Liver (tissue), 9 donors: ENCODE data around the gene PAPOLA. TPM values are rescaled to one million over a fixed set of nuclear protein-coding genes. Genes with fewer than 3 reads are reported as not detected.

ENCODE experiments used
- DNase-seq: peaks from one replicate; pipeline ENCODE4 v3.0.0-alpha.2; 2017; ENCODE audit warnings: low spot score
- H3K27ac ChIP-seq, 2 donors: one replicate each; pipeline ENCODE4 v1.7.0; 2013; ENCODE audit warnings: inconsistent platforms in 2 of 2, low read length in 2 of 2, control low read depth in 1 of 2, low read depth in 1 of 2, mild to moderate bottlenecking in 1 of 2
- H3K27me3 ChIP-seq, 4 donors: one replicate each; pipeline versions ENCODE4 v1.6.1 to v1.7.0; 2013; ENCODE audit warnings: low read length in 3 of 4, inconsistent platforms in 1 of 4, mild to moderate bottlenecking in 1 of 4, moderate library complexity in 1 of 4; ENCODE audit not compliant: control insufficient read depth in 4 of 4, insufficient read depth in 4 of 4
- H3K36me3 ChIP-seq, 4 donors: one replicate each; pipeline versions ENCODE4 v1.6.1 to v1.7.0; 2013; ENCODE audit warnings: low read length in 3 of 4, mild to moderate bottlenecking in 3 of 4, low read depth in 1 of 4, moderate library complexity in 1 of 4; ENCODE audit not compliant: control insufficient read depth in 4 of 4, insufficient read depth in 3 of 4
- H3K4me1 ChIP-seq, 4 donors: one replicate each; pipeline versions ENCODE4 v1.6.1 to v1.7.0; 2013; ENCODE audit warnings: low read length in 3 of 4, mild to moderate bottlenecking in 3 of 4, moderate library complexity in 1 of 4; ENCODE audit not compliant: control insufficient read depth in 4 of 4, insufficient read depth in 4 of 4
- H3K4me3 ChIP-seq, 3 donors: one replicate each; pipeline versions ENCODE4 v1.6.1 to v1.7.0; 2013; ENCODE audit warnings: low read length in 3 of 3, control low read depth in 1 of 3, low read depth in 1 of 3, mild to moderate bottlenecking in 1 of 3
- H3K9ac ChIP-seq, 2 donors: one replicate each; pipeline ENCODE4 v1.7.0; 2013; ENCODE audit warnings: low read length in 2 of 2, mild to moderate bottlenecking in 2 of 2, moderate library complexity in 2 of 2, control low read depth in 1 of 2, low read depth in 1 of 2
- H3K9me3 ChIP-seq, 4 donors: one replicate each; pipeline versions ENCODE4 v1.6.1 to v1.7.0; 2013; ENCODE audit warnings: low read length in 3 of 4; ENCODE audit not compliant: control insufficient read depth in 4 of 4
- ATF3 ChIP-seq: IDR thresholded peaks from 2 replicates; pipeline ENCODE4 v1.6.1; 2016; ENCODE audit warnings: antibody characterized with exemption
- EGR1 ChIP-seq, 2 donors: IDR thresholded peaks; 2 replicates each; pipeline ENCODE4 v1.6.1; 2016 to 2018; ENCODE audit warnings: antibody characterized with exemption in 2 of 2, low read depth in 2 of 2
- FOXA1 ChIP-seq: IDR thresholded peaks from 2 replicates; pipeline ENCODE4 v1.6.1; 2016; ENCODE audit warnings: antibody characterized with exemption
- FOXA2 ChIP-seq: IDR thresholded peaks from 2 replicates; pipeline ENCODE4 v1.6.1; 2016; ENCODE audit warnings: antibody characterized with exemption
- GABPA ChIP-seq, 2 donors: IDR thresholded peaks in 1 of 2; conservative IDR thresholded peaks in 1 of 2; 2 replicates each; pipeline ENCODE4 v1.6.1; 2016; ENCODE audit warnings: antibody characterized with exemption in 2 of 2, mild to moderate bottlenecking in 1 of 2, moderate library complexity in 1 of 2
- HNF4A ChIP-seq, 2 donors: conservative IDR thresholded peaks; 2 replicates each; pipeline ENCODE4 v1.6.1; 2016; ENCODE audit warnings: antibody characterized with exemption in 2 of 2, mild to moderate bottlenecking in 2 of 2
- JUND ChIP-seq, 2 donors: IDR thresholded peaks; 2 replicates each; pipeline ENCODE4 v1.6.1; 2016; ENCODE audit warnings: antibody characterized with exemption in 2 of 2
- MAX ChIP-seq: IDR thresholded peaks from 2 replicates; pipeline ENCODE4 v1.6.1; 2016; ENCODE audit warnings: antibody characterized with exemption
- NR2F2 ChIP-seq: IDR thresholded peaks from 2 replicates; pipeline ENCODE4 v1.6.1; 2016; ENCODE audit warnings: antibody characterized with exemption
- RAD21 ChIP-seq, 2 donors: IDR thresholded peaks; 2 replicates each; pipeline ENCODE4 v1.6.1; 2016; ENCODE audit warnings: antibody characterized with exemption in 2 of 2, mild to moderate bottlenecking in 2 of 2
- RXRA ChIP-seq, 2 donors: IDR thresholded peaks; 2 replicates each; pipeline ENCODE4 v1.6.1; 2017 to 2018; ENCODE audit warnings: antibody characterized with exemption in 2 of 2, mild to moderate bottlenecking in 1 of 2
- SP1 ChIP-seq: IDR thresholded peaks from 2 replicates; pipeline ENCODE4 v1.6.1; 2018; ENCODE audit warnings: antibody characterized with exemption, mild to moderate bottlenecking
- TAF1 ChIP-seq: conservative IDR thresholded peaks from 2 replicates; pipeline ENCODE4 v1.6.1; 2016; ENCODE audit warnings: antibody characterized with exemption, mild to moderate bottlenecking
- ZBTB33 ChIP-seq: IDR thresholded peaks from 2 replicates; pipeline ENCODE4 v1.6.1; 2016; ENCODE audit warnings: antibody characterized with exemption
- WGBS: extraction: QIAGEN DNeasy Blood & Tissue Kit; methylation state at CpG from one replicate; pipeline ENCODE4 v1.1.7; 2013; 5-methylcytosine and 5-hydroxymethylcytosine counted together
- polyA plus RNA-seq, 2 donors: library from polyadenylated mRNA; stranded (reverse) in 1 of 2; unstranded in 1 of 2; fragments of 200-250 nt in 1 of 2; fragments of >200 nt in 1 of 2; fragmentation: Nextera tagmentation in 1 of 2; extraction: Ambion mirVana in 1 of 2; gene quantifications; one replicate each; pipeline versions ENCODE4 v1.2.1 to v1.2.3, GENCODE V29; 2013 to 2015
- total RNA-seq, 2 donors: library from RNA; depleted of rRNA; stranded (reverse); fragments of >200 nt; gene quantifications; one replicate each; pipeline ENCODE4 v1.2.3, GENCODE V29; 2014
- TF ChIP-seq, protein P1 (sequence below): IDR thresholded peaks from 2 replicates; pipeline ENCODE4 v1.6.1; 2016; ENCODE audit warnings: antibody characterized with exemption, mild to moderate bottlenecking
- TF ChIP-seq, protein P2 (sequence below): fragments of 150-350 bp; IDR thresholded peaks from 2 replicates; pipeline ENCODE4 v1.5.1; 2017; ENCODE audit warnings: improper control_type of control experiment, low read depth, low read length; ENCODE audit not compliant: missing input control
- donor health status: healthy.
- donor health status: healthy.
- donor health status: healthy.
- donor health status: healthy.
- donor health status: healthy.

The PAPOLA gene
- total and polyA plus RNA-seq, 4 donors: 29.4 to 107 (median 71.6) TPM

DNA sequence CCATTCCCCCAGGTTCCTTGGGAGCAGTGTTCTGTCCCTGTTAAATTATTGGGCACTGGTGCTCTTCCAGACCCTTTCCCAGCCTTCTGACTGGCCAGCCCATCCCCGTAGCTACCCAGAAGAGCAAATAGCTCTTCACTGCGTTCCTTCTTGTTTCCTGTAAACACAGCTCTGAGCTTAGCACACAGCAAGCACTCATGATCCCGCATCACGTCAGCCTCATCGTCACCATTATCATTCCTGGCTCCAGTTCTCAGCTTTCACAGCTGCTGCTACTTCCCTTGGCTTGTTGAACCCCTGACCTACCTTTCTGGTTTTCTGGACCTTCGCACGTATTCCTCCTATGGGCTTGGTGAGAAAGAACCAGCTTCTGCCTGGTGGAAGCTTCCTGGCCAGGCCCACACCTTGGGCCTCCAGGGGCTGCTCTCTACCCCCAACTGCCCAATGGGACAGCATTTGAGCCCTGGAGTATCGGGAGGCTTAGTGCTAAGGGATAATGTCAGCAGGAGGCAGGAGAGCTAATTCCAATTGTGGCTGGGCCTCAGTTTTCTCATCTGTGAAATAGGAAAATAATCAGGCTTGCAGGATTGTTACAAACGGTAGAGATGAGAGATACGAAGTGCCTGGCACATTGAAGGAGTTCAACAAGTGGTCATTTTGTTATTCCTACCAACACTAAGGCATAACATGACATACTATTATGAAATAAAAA lies 22.6 kb upstream of the PAPOLA start:
- no peak for DNase-seq
- Histone ChIP-seq H3K9ac (no peak overlapping the region), H3K27ac (no peak overlapping the region), H3K9me3 (peaks cover 0 to 1% (median 0%) of the 10 kb centered on the region in 4 donors), H3K4me1 (no peaks in the 10 kb centered on the region), H3K4me3 (no peak overlapping the region), H3K36me3 (no peaks in the 10 kb centered on the region), H3K27me3 (no peaks in the 10 kb centered on the region)
- 87% methylated on average over 10 of the region's 10 CpGs for WGBS
- TF ChIP-seq FOXA1 (no peak), ATF3 (no peak), MAX (no peak), HNF4A (conservative IDR thresholded peaks at IDR 0.05) (no peak), GABPA (IDR thresholded peaks at IDR 0.05 in 1 of 2, conservative IDR thresholded peaks at IDR 0.05 in 1 of 2) (no peak), JUND (IDR thresholded peaks at IDR 0.05) (no peak), FOXA2 (no peak), TAF1 (no peak), RXRA (IDR thresholded peaks at IDR 0.05) (no peak), ZBTB33 (no peak), EGR1 (IDR thresholded peaks at IDR 0.05; ENCODE audit: low read depth in 2 of 2) (no peak), SP1 (no peak), NR2F2 (no peak), RAD21 (IDR thresholded peaks at IDR 0.05) (no peak)
- TF ChIP-seq, protein P1, sequence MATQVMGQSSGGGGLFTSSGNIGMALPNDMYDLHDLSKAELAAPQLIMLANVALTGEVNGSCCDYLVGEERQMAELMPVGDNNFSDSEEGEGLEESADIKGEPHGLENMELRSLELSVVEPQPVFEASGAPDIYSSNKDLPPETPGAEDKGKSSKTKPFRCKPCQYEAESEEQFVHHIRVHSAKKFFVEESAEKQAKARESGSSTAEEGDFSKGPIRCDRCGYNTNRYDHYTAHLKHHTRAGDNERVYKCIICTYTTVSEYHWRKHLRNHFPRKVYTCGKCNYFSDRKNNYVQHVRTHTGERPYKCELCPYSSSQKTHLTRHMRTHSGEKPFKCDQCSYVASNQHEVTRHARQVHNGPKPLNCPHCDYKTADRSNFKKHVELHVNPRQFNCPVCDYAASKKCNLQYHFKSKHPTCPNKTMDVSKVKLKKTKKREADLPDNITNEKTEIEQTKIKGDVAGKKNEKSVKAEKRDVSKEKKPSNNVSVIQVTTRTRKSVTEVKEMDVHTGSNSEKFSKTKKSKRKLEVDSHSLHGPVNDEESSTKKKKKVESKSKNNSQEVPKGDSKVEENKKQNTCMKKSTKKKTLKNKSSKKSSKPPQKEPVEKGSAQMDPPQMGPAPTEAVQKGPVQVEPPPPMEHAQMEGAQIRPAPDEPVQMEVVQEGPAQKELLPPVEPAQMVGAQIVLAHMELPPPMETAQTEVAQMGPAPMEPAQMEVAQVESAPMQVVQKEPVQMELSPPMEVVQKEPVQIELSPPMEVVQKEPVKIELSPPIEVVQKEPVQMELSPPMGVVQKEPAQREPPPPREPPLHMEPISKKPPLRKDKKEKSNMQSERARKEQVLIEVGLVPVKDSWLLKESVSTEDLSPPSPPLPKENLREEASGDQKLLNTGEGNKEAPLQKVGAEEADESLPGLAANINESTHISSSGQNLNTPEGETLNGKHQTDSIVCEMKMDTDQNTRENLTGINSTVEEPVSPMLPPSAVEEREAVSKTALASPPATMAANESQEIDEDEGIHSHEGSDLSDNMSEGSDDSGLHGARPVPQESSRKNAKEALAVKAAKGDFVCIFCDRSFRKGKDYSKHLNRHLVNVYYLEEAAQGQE: no peak
- TF ChIP-seq, protein P2, sequence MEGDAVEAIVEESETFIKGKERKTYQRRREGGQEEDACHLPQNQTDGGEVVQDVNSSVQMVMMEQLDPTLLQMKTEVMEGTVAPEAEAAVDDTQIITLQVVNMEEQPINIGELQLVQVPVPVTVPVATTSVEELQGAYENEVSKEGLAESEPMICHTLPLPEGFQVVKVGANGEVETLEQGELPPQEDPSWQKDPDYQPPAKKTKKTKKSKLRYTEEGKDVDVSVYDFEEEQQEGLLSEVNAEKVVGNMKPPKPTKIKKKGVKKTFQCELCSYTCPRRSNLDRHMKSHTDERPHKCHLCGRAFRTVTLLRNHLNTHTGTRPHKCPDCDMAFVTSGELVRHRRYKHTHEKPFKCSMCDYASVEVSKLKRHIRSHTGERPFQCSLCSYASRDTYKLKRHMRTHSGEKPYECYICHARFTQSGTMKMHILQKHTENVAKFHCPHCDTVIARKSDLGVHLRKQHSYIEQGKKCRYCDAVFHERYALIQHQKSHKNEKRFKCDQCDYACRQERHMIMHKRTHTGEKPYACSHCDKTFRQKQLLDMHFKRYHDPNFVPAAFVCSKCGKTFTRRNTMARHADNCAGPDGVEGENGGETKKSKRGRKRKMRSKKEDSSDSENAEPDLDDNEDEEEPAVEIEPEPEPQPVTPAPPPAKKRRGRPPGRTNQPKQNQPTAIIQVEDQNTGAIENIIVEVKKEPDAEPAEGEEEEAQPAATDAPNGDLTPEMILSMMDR: no peak
